ENCODE measurements around the gene DR1.

DNA sequence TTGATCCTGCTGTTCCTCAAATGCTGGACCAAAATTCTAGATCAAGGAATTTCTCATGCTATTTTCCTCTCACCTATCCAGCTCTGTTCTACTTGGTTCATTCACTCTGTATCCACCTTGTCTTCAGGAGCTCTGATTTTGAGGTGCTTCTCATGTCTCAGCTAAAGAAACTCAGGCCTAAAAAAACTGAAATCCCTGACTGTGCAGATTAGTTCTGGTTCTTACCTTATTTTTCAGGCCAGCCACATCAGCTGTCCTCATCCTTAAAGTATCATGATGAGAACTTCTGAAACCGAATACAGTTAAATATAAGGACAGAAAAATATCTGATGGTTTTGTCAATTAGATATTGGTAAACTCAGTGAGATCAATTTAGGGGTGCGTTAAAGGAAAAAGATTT lies 27.8 kb upstream of the DR1 start:
- TF ChIP-seq GATA2 (IDR thresholded peaks at IDR 0.05; ENCODE audit: low read depth, low read length) (no peak), GATA3 (IDR thresholded peaks at IDR 0.05; ENCODE audit: low read depth, low read length) (no peak)
